Measurements from ENCODE around the gene AMPD2.

The AMPD2 gene

GRCh38 chr1:109619576-109620400 lies at the start of gene AMPD2, which contains the start of gene GNAT2:
Gene AMPD2, plus strand, starts transcription at chr1:109619837. Its CDS starts 1,339 bp downstream, at chr1:109621176.
Gene GNAT2, minus strand, starts transcription at chr1:109619616. Its CDS starts 6,746 bp downstream, at chr1:109612870.
- H3K27ac ChIP-seq, result peak within 1 kb of the TSS; percentile 96
- TF ChIP-seq CTCF (conservative IDR thresholded peaks at IDR 0.05), result no peak
- TF ChIP-seq ZFX (IDR thresholded peaks at IDR 0.05), result peak; percentile 26; the same call in 1 of the 2 replicates

- no peak overlapping the region; the same call in 1 of the 2 replicates for H3K27ac ChIP-seq
- TF ChIP-seq ZFX (IDR thresholded peaks at IDR 0.05) (no peak), CTCF (conservative IDR thresholded peaks at IDR 0.05) (no peak)
Observed at GRCh38 chr1:109570414-109570813, 49.2 kb upstream of the AMPD2 start.

GRCh38 chr1:109573785-109574184 lies 45.9 kb upstream of the AMPD2 start:
- no peak overlapping the region for H3K27ac ChIP-seq
- TF ChIP-seq ZFX (IDR thresholded peaks at IDR 0.05) (no peak), CTCF (conservative IDR thresholded peaks at IDR 0.05) (no peak)

- TF ChIP-seq CTCF (conservative IDR thresholded peaks at IDR 0.05) (no peak), ZFX (IDR thresholded peaks at IDR 0.05) (no peak)
- no peak overlapping the region for H3K27ac ChIP-seq
Observed at GRCh38 chr1:109578947-109579443, 40.6 kb upstream of the AMPD2 start.

- TF ChIP-seq CTCF (conservative IDR thresholded peaks at IDR 0.05), result no peak
- no peak overlapping the region for H3K27ac ChIP-seq
Observed at GRCh38 chr1:109579491-109579890, 40.1 kb upstream of the AMPD2 start.

- TF ChIP-seq CTCF (conservative IDR thresholded peaks at IDR 0.05) (no peak), ZFX (IDR thresholded peaks at IDR 0.05) (no peak)
- H3K27ac ChIP-seq, result no peak overlapping the region
Observed at GRCh38 chr1:109582021-109582420, 37.6 kb upstream of the AMPD2 start.

- TF ChIP-seq ZFX (IDR thresholded peaks at IDR 0.05) (no peak), CTCF (conservative IDR thresholded peaks at IDR 0.05) (no peak)
- H3K27ac ChIP-seq, result no peak overlapping the region
Observed at GRCh38 chr1:109584766-109585165, 34.9 kb upstream of the AMPD2 start.
